GM06990 (cell line): ENCODE results near the gene GRAMD1C.

Experiments used
- DNase-seq: peaks from one replicate; pipeline ENCODE4 v3.0.0-alpha.2; 2011; ENCODE audit not compliant: insufficient read length; ENCODE audit errors: extremely low read depth
- H3K27me3 ChIP-seq: replicated peaks from 2 replicates; pipeline ENCODE4 v1.6.0; 2011; ENCODE audit warnings: low read length; ENCODE audit not compliant: control insufficient read depth, insufficient read depth
- H3K36me3 ChIP-seq: 2 replicates; pipeline ENCODE4 v1.5.1; 2011; ENCODE audit warnings: low read length; ENCODE audit not compliant: control insufficient read depth, insufficient read depth
- H3K4me3 ChIP-seq: replicated peaks from 2 replicates; pipeline ENCODE4 v1.5.1; 2011; ENCODE audit warnings: low read depth, mild to moderate bottlenecking, control low read depth, low read length
- TF ChIP-seq, protein P1 (sequence below): IDR thresholded peaks from 2 replicates; pipeline ENCODE4 v1.5.1; 2011; ENCODE audit warnings: low read length, control low read depth, mild to moderate bottlenecking, inconsistent platforms; ENCODE audit not compliant: insufficient read depth, poor library complexity, severe bottlenecking

Gene GRAMD1C

GRCh38 chr3:113977822-113978221 lies 139.2 kb downstream of the GRAMD1C start:
- no peaks in the 10 kb centered on the region for H3K27me3 ChIP-seq
- TF ChIP-seq, protein P1, sequence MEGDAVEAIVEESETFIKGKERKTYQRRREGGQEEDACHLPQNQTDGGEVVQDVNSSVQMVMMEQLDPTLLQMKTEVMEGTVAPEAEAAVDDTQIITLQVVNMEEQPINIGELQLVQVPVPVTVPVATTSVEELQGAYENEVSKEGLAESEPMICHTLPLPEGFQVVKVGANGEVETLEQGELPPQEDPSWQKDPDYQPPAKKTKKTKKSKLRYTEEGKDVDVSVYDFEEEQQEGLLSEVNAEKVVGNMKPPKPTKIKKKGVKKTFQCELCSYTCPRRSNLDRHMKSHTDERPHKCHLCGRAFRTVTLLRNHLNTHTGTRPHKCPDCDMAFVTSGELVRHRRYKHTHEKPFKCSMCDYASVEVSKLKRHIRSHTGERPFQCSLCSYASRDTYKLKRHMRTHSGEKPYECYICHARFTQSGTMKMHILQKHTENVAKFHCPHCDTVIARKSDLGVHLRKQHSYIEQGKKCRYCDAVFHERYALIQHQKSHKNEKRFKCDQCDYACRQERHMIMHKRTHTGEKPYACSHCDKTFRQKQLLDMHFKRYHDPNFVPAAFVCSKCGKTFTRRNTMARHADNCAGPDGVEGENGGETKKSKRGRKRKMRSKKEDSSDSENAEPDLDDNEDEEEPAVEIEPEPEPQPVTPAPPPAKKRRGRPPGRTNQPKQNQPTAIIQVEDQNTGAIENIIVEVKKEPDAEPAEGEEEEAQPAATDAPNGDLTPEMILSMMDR = no peak
- no peak for DNase-seq
- H3K4me3 ChIP-seq = no peak overlapping the region
- no peaks in the 10 kb centered on the region for H3K36me3 ChIP-seq

DNA sequence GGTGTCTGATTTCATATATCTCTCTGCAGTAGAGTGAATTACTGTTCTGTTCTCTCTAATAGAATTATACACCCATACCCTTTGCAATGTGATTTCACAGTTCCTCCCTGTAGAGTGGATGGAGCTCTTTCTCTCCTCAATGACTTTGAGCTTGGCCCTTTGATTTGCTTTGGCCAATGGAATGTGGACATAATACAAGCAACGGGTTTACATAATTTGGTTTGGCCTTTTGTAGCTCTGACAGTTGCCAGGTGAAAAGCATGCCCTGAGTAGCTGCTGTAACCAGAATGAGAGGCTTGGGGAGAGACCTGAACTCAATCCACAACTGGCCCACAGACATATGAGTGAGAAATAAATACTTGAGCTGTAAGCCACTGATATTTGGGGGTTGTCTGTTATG lies 141.3 kb downstream of the GRAMD1C start:
- Histone ChIP-seq H3K4me3 (no peak overlapping the region), H3K36me3 (no peaks in the 10 kb centered on the region), H3K27me3 (no peaks in the 10 kb centered on the region)
- no peak for DNase-seq
- TF ChIP-seq, protein P1 = no peak

GRCh38 chr3:113981803-113982202 lies 143.2 kb downstream of the GRAMD1C start:
- Histone ChIP-seq H3K4me3 (no peak overlapping the region), H3K27me3 (no peaks in the 10 kb centered on the region), H3K36me3 (no peaks in the 10 kb centered on the region)
- TF ChIP-seq, protein P1 = no peak
- DNase-seq = no peak

DNA sequence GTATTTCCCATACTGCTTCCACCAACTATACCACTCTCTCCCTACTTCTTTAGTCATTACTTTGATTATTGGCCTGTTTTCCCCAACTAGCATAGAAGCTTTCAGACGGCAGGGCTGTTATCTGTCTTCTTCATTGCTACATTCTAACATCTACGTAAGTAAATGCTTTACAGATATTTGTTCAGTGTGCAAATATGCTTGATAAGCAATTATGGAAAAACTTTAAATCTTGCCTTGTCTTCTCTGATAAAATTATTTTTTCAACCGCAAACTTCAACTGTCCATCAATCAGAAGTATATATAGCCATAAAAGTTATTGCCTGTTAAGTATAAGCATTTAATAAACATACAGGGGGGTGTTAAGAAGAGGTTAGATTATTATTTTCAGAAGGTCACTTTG lies 145.0 kb downstream of the GRAMD1C start:
- TF ChIP-seq, protein P1 = no peak
- no peaks in the 10 kb centered on the region for H3K36me3 ChIP-seq
- H3K4me3 ChIP-seq = no peak overlapping the region
- no peak for DNase-seq
- H3K27me3 ChIP-seq = no peaks in the 10 kb centered on the region

GRCh38 chr3:113985541-113985940 lies 147.0 kb downstream of the GRAMD1C start:
- TF ChIP-seq, protein P1 = no peak
- Histone ChIP-seq H3K4me3 (no peak overlapping the region), H3K27me3 (no peaks in the 10 kb centered on the region), H3K36me3 (no peaks in the 10 kb centered on the region)
- DNase-seq = no peak
